ENCODE data around the gene FRMD8. TPM values are rescaled to one million over a fixed set of nuclear protein-coding genes. Genes with fewer than 3 reads are reported as not detected.

The FRMD8 gene
- total and polyA plus RNA-seq, 8 donors, result 15.8 to 31.9 (median 20.7) TPM

DNA sequence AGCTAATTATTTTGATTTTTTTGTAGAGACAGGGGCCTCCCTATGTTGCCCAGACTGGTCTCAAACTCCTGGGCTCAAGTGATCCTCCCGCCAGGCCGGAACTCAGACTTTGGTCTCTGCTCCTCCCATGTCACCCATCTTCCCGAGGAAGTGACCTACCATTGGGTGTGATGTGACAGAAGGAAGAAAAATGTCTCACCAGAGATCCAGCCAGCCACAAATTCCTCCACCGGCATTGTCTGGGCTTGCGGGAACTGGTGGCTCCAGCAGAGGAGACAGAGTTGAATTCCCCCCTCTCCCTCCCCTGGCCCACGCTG is 4.8 kb upstream of the FRMD8 start:
- H3K4me3 ChIP-seq, result peak overlapping the region; percentile 37
- H3K27ac ChIP-seq, result peak overlapping the region; percentile 98
- TF ChIP-seq, protein P1, sequence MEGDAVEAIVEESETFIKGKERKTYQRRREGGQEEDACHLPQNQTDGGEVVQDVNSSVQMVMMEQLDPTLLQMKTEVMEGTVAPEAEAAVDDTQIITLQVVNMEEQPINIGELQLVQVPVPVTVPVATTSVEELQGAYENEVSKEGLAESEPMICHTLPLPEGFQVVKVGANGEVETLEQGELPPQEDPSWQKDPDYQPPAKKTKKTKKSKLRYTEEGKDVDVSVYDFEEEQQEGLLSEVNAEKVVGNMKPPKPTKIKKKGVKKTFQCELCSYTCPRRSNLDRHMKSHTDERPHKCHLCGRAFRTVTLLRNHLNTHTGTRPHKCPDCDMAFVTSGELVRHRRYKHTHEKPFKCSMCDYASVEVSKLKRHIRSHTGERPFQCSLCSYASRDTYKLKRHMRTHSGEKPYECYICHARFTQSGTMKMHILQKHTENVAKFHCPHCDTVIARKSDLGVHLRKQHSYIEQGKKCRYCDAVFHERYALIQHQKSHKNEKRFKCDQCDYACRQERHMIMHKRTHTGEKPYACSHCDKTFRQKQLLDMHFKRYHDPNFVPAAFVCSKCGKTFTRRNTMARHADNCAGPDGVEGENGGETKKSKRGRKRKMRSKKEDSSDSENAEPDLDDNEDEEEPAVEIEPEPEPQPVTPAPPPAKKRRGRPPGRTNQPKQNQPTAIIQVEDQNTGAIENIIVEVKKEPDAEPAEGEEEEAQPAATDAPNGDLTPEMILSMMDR (IDR thresholded peaks at IDR 0.05), result no peak
- H3K4me1 ChIP-seq, result peaks cover 27 to 70% of the 10 kb centered on the region in 2 donors
- H3K9me3 ChIP-seq, result no peaks in the 10 kb centered on the region
- intact Hi-C loops (cut with DNase I), result no loop called here
- no peaks in the 10 kb centered on the region for H3K36me3 ChIP-seq
- no peaks in the 10 kb centered on the region for H3K27me3 ChIP-seq
- DNase-seq (peak in 2 of 4 donors; percentile 49 to 72), ATAC-seq (peak; percentile 10)

GRCh38 chr11:65382033-65382803 is 4.2 kb upstream of the FRMD8 start, which contains the start of gene SLC25A45:
TSS of gene SLC25A45 (minus strand) at chr11:65382646. CDS start at chr11:65381951, 695 bp downstream.
- Histone ChIP-seq H3K27ac (peak within 1 kb of the TSS; percentile 98), H3K36me3 (no peaks in the 10 kb centered on the region), H3K4me3 (peak within 1 kb of the TSS; percentile 37), H3K27me3 (no peaks in the 10 kb centered on the region), H3K9me3 (no peaks in the 10 kb centered on the region), H3K4me1 (peaks cover 30 to 75% of the 10 kb centered on the region in 2 donors)
- ATAC-seq, result peak; percentile 92
- TF ChIP-seq, protein P1 (IDR thresholded peaks at IDR 0.05), result peak; percentile 69 to 92
- peak; percentile 80 to 96 (median 92) for DNase-seq
- intact Hi-C loops (cut with DNase I), result no loop called here

DNA sequence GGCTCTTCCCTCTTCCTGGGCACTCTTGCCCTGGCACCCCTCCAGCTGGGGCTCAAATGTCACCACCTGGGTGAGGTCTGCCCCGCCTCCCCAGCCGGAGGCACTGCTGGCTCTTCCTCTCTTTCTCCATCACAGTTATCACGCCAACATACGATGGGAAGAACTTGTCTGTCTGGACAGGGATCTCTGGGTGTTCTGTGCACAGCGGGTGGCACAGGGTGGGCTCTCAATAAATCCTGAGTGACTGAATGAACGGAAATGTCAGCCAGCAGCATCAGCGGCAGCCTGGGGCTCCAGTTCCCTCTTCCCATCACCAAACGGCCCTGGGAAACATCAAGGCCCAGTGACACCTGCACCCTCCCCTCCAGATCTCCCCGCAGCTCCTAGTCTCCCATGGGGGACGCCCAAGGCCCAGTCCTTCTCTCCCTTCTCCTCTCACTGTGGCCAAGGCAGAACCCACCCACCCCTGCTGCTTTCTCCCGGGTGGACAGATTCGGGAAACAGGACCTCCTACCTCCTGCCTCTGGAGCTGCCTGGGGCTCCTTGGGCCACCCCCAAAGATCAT is 3.6 kb upstream of the FRMD8 start:
- peaks cover 34 to 82% of the 10 kb centered on the region in 2 donors for H3K4me1 ChIP-seq
- TF ChIP-seq, protein P1 (IDR thresholded peaks at IDR 0.05), result no peak
- H3K4me3 ChIP-seq, result peak overlapping the region in 1 of 2 donors; percentile 37
- H3K9me3 ChIP-seq, result no peaks in the 10 kb centered on the region
- ATAC-seq, result no peak
- H3K36me3 ChIP-seq, result no peaks in the 10 kb centered on the region
- DNase-seq, result peak in 1 of 4 donors; percentile 92
- no peaks in the 10 kb centered on the region for H3K27me3 ChIP-seq
- peak overlapping the region; percentile 98 for H3K27ac ChIP-seq
- intact Hi-C loops (cut with DNase I), result no loop called here

GRCh38 chr11:65383778-65384177 is 2.7 kb upstream of the FRMD8 start:
- DNase-seq, result no peak
- Histone ChIP-seq H3K27ac (peak overlapping the region; percentile 98), H3K36me3 (no peaks in the 10 kb centered on the region), H3K4me3 (no peak overlapping the region), H3K9me3 (no peaks in the 10 kb centered on the region), H3K27me3 (no peaks in the 10 kb centered on the region), H3K4me1 (peaks cover 42 to 86% of the 10 kb centered on the region in 2 donors)
- intact Hi-C loops (cut with DNase I), result no loop called here
- TF ChIP-seq, protein P1 (IDR thresholded peaks at IDR 0.05), result no peak
- no peak for ATAC-seq

GRCh38 chr11:65384301-65384889 is 2.0 kb upstream of the FRMD8 start:
- Histone ChIP-seq H3K27me3 (no peaks in the 10 kb centered on the region), H3K4me1 (peaks cover 48 to 90% of the 10 kb centered on the region in 2 donors), H3K27ac (peak overlapping the region; percentile 98), H3K9me3 (no peaks in the 10 kb centered on the region), H3K36me3 (peaks cover 0 to 5% of the 10 kb centered on the region in 2 donors), H3K4me3 (no peak overlapping the region)
- TF ChIP-seq, protein P1 (IDR thresholded peaks at IDR 0.05), result no peak
- intact Hi-C loops (cut with DNase I), result no loop called here
- DNase-seq, result no peak
- ATAC-seq, result no peak
